ENCODE measurements around the gene PMIS2. TPM values are rescaled to one million over a fixed set of nuclear protein-coding genes. Genes with fewer than 3 reads are reported as not detected.

Gene PMIS2
- total and polyA plus RNA-seq, 7 donors = not detected

DNA sequence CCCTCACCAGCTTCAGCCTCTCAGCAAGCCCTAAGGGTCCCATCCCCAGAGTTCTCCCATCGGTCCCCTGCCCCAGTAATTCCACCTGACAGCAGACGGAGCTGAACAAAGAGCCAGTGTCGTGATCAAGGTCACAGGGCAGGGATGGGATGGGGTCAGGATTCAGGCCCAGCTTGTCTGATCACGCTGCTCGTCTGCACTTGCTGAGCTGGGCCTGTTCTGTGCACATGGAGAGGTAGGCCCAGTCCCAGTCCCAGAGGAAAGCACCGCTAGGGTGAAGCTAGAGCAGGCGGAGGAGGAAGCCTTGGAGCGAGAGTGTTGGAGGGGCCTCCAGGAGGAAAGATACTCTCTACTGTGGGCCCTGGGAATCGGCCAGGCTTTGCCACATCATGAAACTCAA, 35.7 kb downstream of the PMIS2 start:
- no peaks in the 10 kb centered on the region for H3K27me3 ChIP-seq
- intact Hi-C loops (cut with DNase I) = no loop called here
- no peak overlapping the region for H3K27ac ChIP-seq
- H3K4me3 ChIP-seq = no peak overlapping the region
- TF ChIP-seq POLR2A (IDR thresholded peaks at IDR 0.05) (no peak), POLR2AphosphoS5 (IDR thresholded peaks at IDR 0.05) (no peak), EP300 (IDR thresholded peaks at IDR 0.05) (no peak)
- TF ChIP-seq, protein P1, sequence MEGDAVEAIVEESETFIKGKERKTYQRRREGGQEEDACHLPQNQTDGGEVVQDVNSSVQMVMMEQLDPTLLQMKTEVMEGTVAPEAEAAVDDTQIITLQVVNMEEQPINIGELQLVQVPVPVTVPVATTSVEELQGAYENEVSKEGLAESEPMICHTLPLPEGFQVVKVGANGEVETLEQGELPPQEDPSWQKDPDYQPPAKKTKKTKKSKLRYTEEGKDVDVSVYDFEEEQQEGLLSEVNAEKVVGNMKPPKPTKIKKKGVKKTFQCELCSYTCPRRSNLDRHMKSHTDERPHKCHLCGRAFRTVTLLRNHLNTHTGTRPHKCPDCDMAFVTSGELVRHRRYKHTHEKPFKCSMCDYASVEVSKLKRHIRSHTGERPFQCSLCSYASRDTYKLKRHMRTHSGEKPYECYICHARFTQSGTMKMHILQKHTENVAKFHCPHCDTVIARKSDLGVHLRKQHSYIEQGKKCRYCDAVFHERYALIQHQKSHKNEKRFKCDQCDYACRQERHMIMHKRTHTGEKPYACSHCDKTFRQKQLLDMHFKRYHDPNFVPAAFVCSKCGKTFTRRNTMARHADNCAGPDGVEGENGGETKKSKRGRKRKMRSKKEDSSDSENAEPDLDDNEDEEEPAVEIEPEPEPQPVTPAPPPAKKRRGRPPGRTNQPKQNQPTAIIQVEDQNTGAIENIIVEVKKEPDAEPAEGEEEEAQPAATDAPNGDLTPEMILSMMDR (IDR thresholded peaks at IDR 0.05) = no peak
- peaks cover 0 to 4% (median 2%) of the 10 kb centered on the region in 4 donors for H3K36me3 ChIP-seq
- no peaks in the 10 kb centered on the region for H3K9me3 ChIP-seq
- WGBS, 2 donors = 94% methylated on average over 9 of the region's 9 CpGs
- DNase-seq = no peak
- no peaks in the 10 kb centered on the region for H3K4me1 ChIP-seq

DNA sequence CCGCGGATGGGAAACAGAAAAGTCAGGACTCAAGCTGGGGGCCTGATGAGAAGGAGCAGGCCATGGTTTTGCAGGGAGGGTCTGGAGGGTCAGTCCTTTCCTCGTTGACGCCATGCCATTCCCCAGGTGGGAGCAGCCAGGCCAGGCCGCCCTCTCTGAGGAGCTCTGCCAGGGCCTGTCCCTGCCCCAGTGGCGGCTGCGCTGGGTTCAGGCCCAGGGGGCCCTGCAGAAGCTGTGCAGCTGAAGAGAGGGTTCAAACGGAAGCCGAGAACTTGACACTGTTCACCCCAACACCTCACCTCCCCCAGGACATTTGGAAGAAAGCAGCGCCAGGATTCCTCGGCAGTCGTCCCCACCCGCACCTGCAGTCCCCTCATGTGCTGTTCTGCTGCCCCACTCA, 36.8 kb downstream of the PMIS2 start:
- Histone ChIP-seq H3K27ac (no peak overlapping the region), H3K9me3 (no peaks in the 10 kb centered on the region), H3K4me3 (no peak overlapping the region), H3K4me1 (peaks cover 0 to 1% (median under 1%) of the 10 kb centered on the region in 4 donors), H3K36me3 (peaks cover 0 to 4% (median 2%) of the 10 kb centered on the region in 4 donors), H3K27me3 (no peaks in the 10 kb centered on the region)
- TF ChIP-seq POLR2A (IDR thresholded peaks at IDR 0.05) (no peak), POLR2AphosphoS5 (IDR thresholded peaks at IDR 0.05) (no peak), EP300 (IDR thresholded peaks at IDR 0.05) (no peak)
- TF ChIP-seq, protein P1 (IDR thresholded peaks at IDR 0.05) = no peak
- 94% methylated on average over 13 of the region's 13 CpGs for WGBS, 2 donors
- no peak for DNase-seq
- intact Hi-C loops (cut with DNase I) = no loop called here

DNA sequence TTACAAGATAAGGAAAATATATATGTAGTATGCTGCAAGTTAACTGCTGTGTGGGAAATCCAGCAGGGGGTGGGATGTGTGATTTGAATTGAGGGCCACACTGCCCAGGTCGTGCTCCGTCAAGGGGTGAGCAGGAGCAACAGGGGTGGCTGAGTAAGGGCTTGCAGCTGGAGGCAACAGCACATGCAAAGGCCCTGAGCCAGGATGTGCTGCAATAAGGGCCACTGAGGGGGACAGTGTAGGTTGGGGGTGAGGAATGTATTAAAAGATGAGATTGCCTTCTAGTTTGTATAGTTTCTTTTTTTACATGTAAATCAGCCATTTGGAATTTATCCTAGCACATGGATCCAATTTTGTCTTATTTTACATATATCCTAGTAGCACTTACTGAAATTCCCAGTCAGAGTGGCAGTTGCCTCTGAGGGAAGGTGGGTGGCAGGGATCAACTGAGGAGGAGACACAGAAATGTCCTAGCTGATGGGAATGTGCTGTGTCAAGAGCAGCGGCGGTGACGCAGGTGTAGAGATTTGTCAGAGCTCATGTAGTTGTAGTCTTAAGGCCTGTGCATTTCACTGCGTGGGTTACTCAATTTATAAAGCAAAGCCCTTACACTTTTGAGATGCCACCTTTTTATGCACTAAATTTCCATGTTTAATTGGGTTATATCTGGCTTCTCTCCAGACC, 37.5 kb downstream of the PMIS2 start:
- Histone ChIP-seq H3K27ac (no peak overlapping the region), H3K4me1 (peaks cover 0 to 8% (median 5%) of the 10 kb centered on the region in 4 donors), H3K36me3 (peaks cover 0 to 4% (median 2%) of the 10 kb centered on the region in 4 donors), H3K4me3 (no peak overlapping the region), H3K27me3 (no peaks in the 10 kb centered on the region), H3K9me3 (no peaks in the 10 kb centered on the region)
- no peak for DNase-seq
- TF ChIP-seq POLR2AphosphoS5 (IDR thresholded peaks at IDR 0.05) = no peak
- no peak for TF ChIP-seq EP300 (IDR thresholded peaks at IDR 0.05)
- TF ChIP-seq, protein P1 (IDR thresholded peaks at IDR 0.05) = no peak
- TF ChIP-seq POLR2A (IDR thresholded peaks at IDR 0.05) = no peak
- intact Hi-C loops (cut with DNase I) = no loop called here
- WGBS, 2 donors = 92 to 94% methylated on average over 6 of the region's 6 CpGs

DNA sequence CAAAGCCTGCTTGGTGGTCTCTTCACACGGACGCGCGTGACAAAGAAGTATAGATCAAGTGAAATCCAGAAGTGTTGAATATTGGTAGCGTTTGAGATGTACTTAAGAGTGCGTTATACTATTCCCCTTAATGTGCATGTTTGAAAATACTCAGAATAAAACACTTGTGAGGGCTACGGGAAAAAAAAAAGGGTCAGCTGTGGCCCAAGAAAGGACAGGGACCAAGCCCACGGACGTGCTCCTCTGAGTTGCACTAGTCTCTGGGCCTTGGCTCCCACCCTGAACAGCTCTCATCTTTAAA, 42.2 kb downstream of the PMIS2 start:
- 11 to 20% methylated on average over 9 of the region's 9 CpGs for WGBS, 2 donors
- no peak for TF ChIP-seq EP300 (IDR thresholded peaks at IDR 0.05)
- TF ChIP-seq POLR2AphosphoS5 (IDR thresholded peaks at IDR 0.05) = no peak
- TF ChIP-seq, protein P1 (IDR thresholded peaks at IDR 0.05) = no peak
- no peak for TF ChIP-seq POLR2A (IDR thresholded peaks at IDR 0.05)
- peaks cover 14 to 30% (median 26%) of the 10 kb centered on the region in 4 donors for H3K36me3 ChIP-seq
- H3K4me3 ChIP-seq = peak overlapping the region; percentile 70 to 99 (median 86)
- no peak for DNase-seq
- no peaks in the 10 kb centered on the region for H3K9me3 ChIP-seq
- H3K27ac ChIP-seq = peak overlapping the region; percentile 90 to 98 (median 94)
- intact Hi-C loops (cut with DNase I) = loop anchor here (1.0 to 5.0 kb wide), 4 partner anchors 15 to 89 kb away; partner anchors contain the start of genes HAUS5, KMT2B and TMEM147
- H3K27me3 ChIP-seq = no peaks in the 10 kb centered on the region
- peaks cover 0 to 22% (median 18%) of the 10 kb centered on the region in 4 donors for H3K4me1 ChIP-seq
